ENCODE measurements around the gene POLR1C. TPM values are rescaled to one million over a fixed set of nuclear protein-coding genes. Genes with fewer than 3 reads are reported as not detected.
"Not testable (repeated sequence)": the region's sequence is repeated elsewhere in the genome, so short reads cannot be mapped to it uniquely, and the experiment has no call there.

POLR1C gene
- total RNA-seq, 3 donors from 2014 or later = 27.5 to 29.8 (median 27.9) TPM

DNA sequence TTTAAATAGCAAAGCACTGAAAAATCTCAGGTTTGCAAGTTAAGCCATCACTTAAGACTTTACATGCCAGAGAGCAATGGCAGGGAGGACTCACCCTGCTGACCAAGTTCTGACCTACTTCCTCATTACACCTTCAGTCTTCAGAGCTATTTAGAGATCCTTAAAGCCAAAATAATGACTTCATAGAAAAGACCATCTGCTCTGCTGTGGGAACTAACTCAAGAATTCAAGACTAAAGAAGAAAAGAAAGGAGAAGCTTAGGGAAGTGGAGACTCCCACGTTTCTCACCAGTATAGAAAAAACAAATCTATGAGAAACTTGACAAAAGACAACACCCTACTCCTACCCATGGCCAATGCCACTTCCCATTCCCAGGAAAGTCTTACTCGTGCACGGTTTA is 30.3 kb downstream of the POLR1C start:
- ATAC-seq (no peak), DNase-seq (no peak)
- H3K4me1 ChIP-seq (ENCODE audit: low read depth) = no peaks in the 10 kb centered on the region
- H3K4me3 ChIP-seq = no peak overlapping the region
- TF ChIP-seq, protein P1, sequence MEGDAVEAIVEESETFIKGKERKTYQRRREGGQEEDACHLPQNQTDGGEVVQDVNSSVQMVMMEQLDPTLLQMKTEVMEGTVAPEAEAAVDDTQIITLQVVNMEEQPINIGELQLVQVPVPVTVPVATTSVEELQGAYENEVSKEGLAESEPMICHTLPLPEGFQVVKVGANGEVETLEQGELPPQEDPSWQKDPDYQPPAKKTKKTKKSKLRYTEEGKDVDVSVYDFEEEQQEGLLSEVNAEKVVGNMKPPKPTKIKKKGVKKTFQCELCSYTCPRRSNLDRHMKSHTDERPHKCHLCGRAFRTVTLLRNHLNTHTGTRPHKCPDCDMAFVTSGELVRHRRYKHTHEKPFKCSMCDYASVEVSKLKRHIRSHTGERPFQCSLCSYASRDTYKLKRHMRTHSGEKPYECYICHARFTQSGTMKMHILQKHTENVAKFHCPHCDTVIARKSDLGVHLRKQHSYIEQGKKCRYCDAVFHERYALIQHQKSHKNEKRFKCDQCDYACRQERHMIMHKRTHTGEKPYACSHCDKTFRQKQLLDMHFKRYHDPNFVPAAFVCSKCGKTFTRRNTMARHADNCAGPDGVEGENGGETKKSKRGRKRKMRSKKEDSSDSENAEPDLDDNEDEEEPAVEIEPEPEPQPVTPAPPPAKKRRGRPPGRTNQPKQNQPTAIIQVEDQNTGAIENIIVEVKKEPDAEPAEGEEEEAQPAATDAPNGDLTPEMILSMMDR (IDR thresholded peaks at IDR 0.05) = no peak
- H3K36me3 ChIP-seq (ENCODE audit: low read depth) = peaks cover 5% of the 10 kb centered on the region
- intact Hi-C loops (cut with DNase I, micrococcal nuclease) = loop anchor here in 1 of 2 donors (10.0 kb wide), 1 partner anchor 58 kb away; no protein-coding TSS in a partner anchor
- no peaks in the 10 kb centered on the region for H3K9me3 ChIP-seq

DNA sequence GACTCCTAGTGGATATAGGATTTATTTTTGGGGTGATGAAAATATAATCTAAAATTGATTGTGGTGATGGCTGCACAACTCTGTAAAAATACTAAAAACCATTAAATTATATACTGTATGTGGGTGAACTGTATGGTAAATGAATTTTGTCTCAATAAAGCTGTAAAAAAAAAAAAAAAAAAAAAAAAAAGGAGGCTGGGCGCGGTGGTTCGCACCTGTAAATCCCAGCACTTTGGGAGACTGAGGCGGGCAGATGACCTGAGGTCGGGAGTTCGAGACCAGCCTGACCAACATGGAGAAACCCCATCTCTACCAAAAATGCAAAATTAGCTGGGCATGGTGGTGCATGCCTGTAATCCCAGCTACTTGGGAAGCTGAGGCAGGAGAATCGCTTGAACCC is 40.7 kb downstream of the POLR1C start:
- H3K4me1 ChIP-seq (ENCODE audit: low read depth); DNase-seq; intact Hi-C loops (cut with DNase I, micrococcal nuclease); H3K9me3 ChIP-seq; ATAC-seq; H3K4me3 ChIP-seq: not testable (repeated sequence)
- H3K36me3 ChIP-seq (ENCODE audit: low read depth) = peaks cover 14% of the 10 kb centered on the region

DNA sequence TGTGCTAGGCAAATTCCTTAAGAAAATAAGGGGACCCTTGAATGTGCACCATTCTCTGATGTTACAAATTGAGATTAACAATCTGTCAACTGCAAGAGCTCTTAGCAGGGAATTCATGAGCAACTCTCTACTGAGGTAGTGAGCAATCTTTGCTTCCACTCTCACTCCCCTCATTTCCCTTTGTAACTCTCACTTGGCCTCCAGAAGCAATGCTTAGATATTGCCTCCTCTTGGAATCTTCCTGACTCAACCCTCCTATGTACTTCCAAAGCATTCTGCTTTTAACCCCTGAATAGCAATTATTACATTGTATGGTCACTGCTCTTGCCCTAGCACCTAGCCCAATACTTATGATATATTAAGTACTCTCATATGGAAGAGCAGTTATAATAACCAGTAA is 42.4 kb downstream of the POLR1C start:
- no peaks in the 10 kb centered on the region for H3K4me1 ChIP-seq (ENCODE audit: low read depth)

DNA sequence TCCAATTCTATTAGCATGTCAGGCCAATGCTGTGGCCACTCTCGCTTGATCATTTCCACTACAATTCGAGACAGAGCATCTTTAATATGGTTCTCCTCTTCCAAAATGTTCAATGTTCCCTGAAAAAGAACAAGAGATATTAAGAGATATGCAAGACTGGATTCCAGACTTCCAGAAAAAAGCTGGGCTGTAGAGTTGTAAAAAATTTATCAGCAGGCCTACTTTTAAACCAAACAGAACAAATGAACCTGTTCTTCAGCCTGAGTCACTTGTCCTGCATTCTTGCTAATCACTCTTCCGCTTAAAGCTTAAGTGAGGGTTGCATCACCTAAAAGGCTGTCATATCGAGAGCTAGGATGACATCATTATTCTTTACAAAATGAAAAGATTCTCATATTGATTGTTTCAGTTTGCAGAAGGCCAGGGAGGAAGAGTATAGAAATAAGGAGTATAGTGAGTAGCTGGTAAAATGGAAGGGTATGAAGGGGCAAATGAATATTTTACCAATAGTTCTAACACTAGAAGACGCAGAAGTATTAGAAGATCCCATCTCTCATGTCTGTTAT is 54.1 kb downstream of the POLR1C start:
- H3K36me3 ChIP-seq (ENCODE audit: low read depth) = peaks cover 7% of the 10 kb centered on the region
- ATAC-seq (no peak), DNase-seq (no peak)
- intact Hi-C loops (cut with DNase I, micrococcal nuclease) = no loop called here
- H3K4me3 ChIP-seq = no peak overlapping the region
- TF ChIP-seq, protein P1 (IDR thresholded peaks at IDR 0.05) = no peak
- H3K9me3 ChIP-seq = no peaks in the 10 kb centered on the region
- no peaks in the 10 kb centered on the region for H3K4me1 ChIP-seq (ENCODE audit: low read depth)

More for the DNA sequence above, 42.4 kb downstream of the POLR1C start:
- H3K36me3 ChIP-seq (ENCODE audit: low read depth) = peaks cover 14% of the 10 kb centered on the region
- DNase-seq (no peak), ATAC-seq (no peak)
- H3K9me3 ChIP-seq = no peaks in the 10 kb centered on the region
- intact Hi-C loops (cut with DNase I, micrococcal nuclease) = no loop called here
- TF ChIP-seq, protein P1 (IDR thresholded peaks at IDR 0.05) = no peak
- no peak overlapping the region for H3K4me3 ChIP-seq

Other genes starting within 250 kb of the POLR1C start
- under 1 TPM in 1 of 3 donors, not detected in 2; 0.32 TPM for gene SLC22A7, start 218.8 kb upstream of the POLR1C start, total RNA-seq
- gene CRIP3, start 208.3 kb upstream of the POLR1C start, total RNA-seq = 1 to 10 TPM in 2 of 3 donors, under 1 TPM in 1; 0.77 to 1.8 (median 1.3) TPM
- gene ZNF318, start 147.4 kb upstream of the POLR1C start, total RNA-seq = 10 to 100 TPM; 12.4 to 24.3 (median 16.9) TPM
- 10 to 100 TPM; 25.3 to 43.3 (median 37.4) TPM for gene ABCC10, start 89.5 kb upstream of the POLR1C start, total RNA-seq
- gene DLK2, start 61.5 kb upstream of the POLR1C start, total RNA-seq = under 1 TPM in 1 of 3 donors, not detected in 2; 0.47 TPM
- 10 to 100 TPM; 20.8 to 33.8 (median 26.3) TPM for gene TJAP1, start 39.5 kb upstream of the POLR1C start, total RNA-seq
- gene LRRC73, start 6.7 kb upstream of the POLR1C start, total RNA-seq = 1 to 10 TPM in 1 of 3 donors, under 1 TPM in 2; 0.23 to 1.2 (median 0.46) TPM
- gene YIPF3, start 163 bp upstream of the POLR1C start, total RNA-seq = 100 to 1,000 TPM in 2 of 3 donors, 10 to 100 TPM in 1; 88.4 to 131 (median 105) TPM
- 10 to 100 TPM; 24.0 to 29.4 (median 29.2) TPM for gene XPO5, start 58.9 kb downstream of the POLR1C start, total RNA-seq
- gene POLH, start 59.1 kb downstream of the POLR1C start, total RNA-seq = 10 to 100 TPM; 12.0 to 17.1 (median 14.2) TPM
- 100 to 1,000 TPM in 1 of 3 donors, 10 to 100 TPM in 2; 61.1 to 100 (median 82.1) TPM for gene GTPBP2, start 112.2 kb downstream of the POLR1C start, total RNA-seq
- gene MAD2L1BP, start 118.8 kb downstream of the POLR1C start, total RNA-seq = 10 to 100 TPM; 25.7 to 51.4 (median 41.4) TPM
- under 1 TPM in 1 of 3 donors, not detected in 2; 0.12 TPM for gene RSPH9, start 127.9 kb downstream of the POLR1C start, total RNA-seq
- 10 to 100 TPM; 36.9 to 65.7 (median 61.9) TPM for gene MRPS18A, start 170.7 kb downstream of the POLR1C start, total RNA-seq

All from mucosa of descending colon (tissue), 3 donors.